Airway epithelial cell (primary cell): ENCODE measurements around the gene SINHCAF. TPM values are rescaled to one million over a fixed set of nuclear protein-coding genes. Genes with fewer than 3 reads are reported as not detected.

ENCODE experiments used
- total RNA-seq: library from RNA; depleted of rRNA; stranded (reverse); fragments of >200 nt; gene quantifications from 2 replicates; pipeline ENCODE4 v1.2.3, GENCODE V29; 2015

The SINHCAF gene, protein sequence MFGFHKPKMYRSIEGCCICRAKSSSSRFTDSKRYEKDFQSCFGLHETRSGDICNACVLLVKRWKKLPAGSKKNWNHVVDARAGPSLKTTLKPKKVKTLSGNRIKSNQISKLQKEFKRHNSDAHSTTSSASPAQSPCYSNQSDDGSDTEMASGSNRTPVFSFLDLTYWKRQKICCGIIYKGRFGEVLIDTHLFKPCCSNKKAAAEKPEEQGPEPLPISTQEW
- total RNA-seq: 62.8 and 71.0 TPM in 2 replicates

GRCh38 chr12:31325877-31326631 is at the start of gene SINHCAF:
Gene SINHCAF (minus strand): TSS chr12:31326150. CDS start chr12:31298204, 27,946 bp downstream.

